CD4-positive, alpha-beta T cell treated with Interleukin-15 for 4 hours (primary cell): ENCODE data around the gene PANK4.
"Not testable (repeated sequence)": the region's sequence is repeated elsewhere in the genome, so short reads cannot be mapped to it uniquely, and the experiment has no call there.

Experiments used
- DNase-seq: peaks from one replicate; pipeline ENCODE4 v3.0.0-alpha.2; 2020; ENCODE audit warnings: low spot score

The PANK4 gene

GRCh38 chr1:2460996-2461751, 65.2 kb downstream of the PANK4 start:
- no peak for DNase-seq

- DNase-seq, result no peak
These were observed 66.2 kb downstream of the PANK4 start for GRCh38 chr1:2460203-2460602.

GRCh38 chr1:2459757-2460156, 66.6 kb downstream of the PANK4 start:
- no peak for DNase-seq

GRCh38 chr1:2459102-2459753, 67.2 kb downstream of the PANK4 start:
- DNase-seq, result not testable (repeated sequence)

GRCh38 chr1:2458687-2459086, 67.7 kb downstream of the PANK4 start:
- DNase-seq, result no peak
